ENCODE measurements around the gene MOB4.

MOB4 gene

GRCh38 chr2:197498235-197498936 lies 17.5 kb upstream of the MOB4 start:
- Histone ChIP-seq H3K4me3 (ENCODE audit: low read length in 2 of 2) (peak overlapping the region; percentile 55 to 88), H3K36me3 (ENCODE audit: control insufficient read depth in 2 of 2, insufficient read depth in 2 of 2, low read length in 2 of 2) (peaks cover 27 to 37% of the 10 kb centered on the region in 2 donors), H3K27ac (ENCODE audit: low read length) (peak overlapping the region; percentile 87), H3K9me3 (ENCODE audit: control insufficient read depth in 2 of 2, low read length in 2 of 2) (no peaks in the 10 kb centered on the region), H3K27me3 (ENCODE audit: control insufficient read depth in 1 of 2, insufficient read depth in 2 of 2, low read length in 2 of 2) (no peaks in the 10 kb centered on the region), H3K4me1 (ENCODE audit: control insufficient read depth, insufficient read depth, low read length) (peaks cover 19% of the 10 kb centered on the region), H3K9ac (ENCODE audit: low read length in 2 of 2) (peak overlapping the region; percentile 75 to 90)

GRCh38 chr2:197498937-197499593 lies 16.8 kb upstream of the MOB4 start:
- Histone ChIP-seq H3K9me3 (ENCODE audit: control insufficient read depth in 2 of 2, low read length in 2 of 2) (no peaks in the 10 kb centered on the region), H3K27me3 (ENCODE audit: control insufficient read depth in 1 of 2, insufficient read depth in 2 of 2, low read length in 2 of 2) (no peaks in the 10 kb centered on the region), H3K4me3 (ENCODE audit: low read length in 2 of 2) (peak overlapping the region; percentile 55 to 88), H3K9ac (ENCODE audit: low read length in 2 of 2) (peak overlapping the region; percentile 75 to 90), H3K4me1 (ENCODE audit: control insufficient read depth, insufficient read depth, low read length) (peaks cover 19% of the 10 kb centered on the region), H3K36me3 (ENCODE audit: control insufficient read depth in 2 of 2, insufficient read depth in 2 of 2, low read length in 2 of 2) (peaks cover 25 to 35% of the 10 kb centered on the region in 2 donors), H3K27ac (ENCODE audit: low read length) (peak overlapping the region; percentile 87)

GRCh38 chr2:197499594-197500502 lies 16.0 kb upstream of the MOB4 start, which contains the start of the genes HSPD1 and HSPE1:
HSPD1 (minus strand) TSS chr2:197499840; CDS start chr2:197498848, 992 bp downstream.
HSPE1 (plus strand) TSS chr2:197500379; CDS start chr2:197500437, 58 bp downstream.
- Histone ChIP-seq H3K9ac (ENCODE audit: low read length in 2 of 2) (peak within 1 kb of the TSS; percentile 90 to 91), H3K9me3 (ENCODE audit: control insufficient read depth in 2 of 2, low read length in 2 of 2) (no peaks in the 10 kb centered on the region), H3K27ac (ENCODE audit: low read length) (peak within 1 kb of the TSS; percentile 87), H3K4me1 (ENCODE audit: control insufficient read depth, insufficient read depth, low read length) (peaks cover 19% of the 10 kb centered on the region), H3K27me3 (ENCODE audit: control insufficient read depth in 1 of 2, insufficient read depth in 2 of 2, low read length in 2 of 2) (no peaks in the 10 kb centered on the region), H3K4me3 (ENCODE audit: low read length in 2 of 2) (peak within 1 kb of the TSS; percentile 88 to 94), H3K36me3 (ENCODE audit: control insufficient read depth in 2 of 2, insufficient read depth in 2 of 2, low read length in 2 of 2) (peaks cover 21 to 33% of the 10 kb centered on the region in 2 donors)

GRCh38 chr2:197500503-197501131 lies 15.2 kb upstream of the MOB4 start:
- Histone ChIP-seq H3K9me3 (ENCODE audit: control insufficient read depth in 2 of 2, low read length in 2 of 2) (no peaks in the 10 kb centered on the region), H3K9ac (ENCODE audit: low read length in 2 of 2) (peak overlapping the region; percentile 86 to 91), H3K4me3 (ENCODE audit: low read length in 2 of 2) (peak overlapping the region; percentile 88 to 94), H3K27me3 (ENCODE audit: control insufficient read depth in 1 of 2, insufficient read depth in 2 of 2, low read length in 2 of 2) (no peaks in the 10 kb centered on the region), H3K27ac (ENCODE audit: low read length) (peak overlapping the region; percentile 87), H3K36me3 (ENCODE audit: control insufficient read depth in 2 of 2, insufficient read depth in 2 of 2, low read length in 2 of 2) (peaks cover 17 to 26% of the 10 kb centered on the region in 2 donors), H3K4me1 (ENCODE audit: control insufficient read depth, insufficient read depth, low read length) (peaks cover 19% of the 10 kb centered on the region)

- Histone ChIP-seq H3K27ac (ENCODE audit: low read length) (no peak overlapping the region), H3K9ac (ENCODE audit: low read length in 2 of 2) (no peak overlapping the region), H3K27me3 (ENCODE audit: control insufficient read depth in 1 of 2, insufficient read depth in 2 of 2, low read length in 2 of 2) (no peaks in the 10 kb centered on the region), H3K4me1 (ENCODE audit: control insufficient read depth, insufficient read depth, low read length) (peaks cover 19% of the 10 kb centered on the region), H3K36me3 (ENCODE audit: control insufficient read depth in 2 of 2, insufficient read depth in 2 of 2, low read length in 2 of 2) (peaks cover 6 to 11% of the 10 kb centered on the region in 2 donors), H3K9me3 (ENCODE audit: control insufficient read depth in 2 of 2, low read length in 2 of 2) (no peaks in the 10 kb centered on the region), H3K4me3 (ENCODE audit: low read length in 2 of 2) (peak overlapping the region in 1 of 2 donors; percentile 44)
These were observed 13.7 kb upstream of the MOB4 start for GRCh38 chr2:197502201-197502600.

GRCh38 chr2:197502685-197503084 lies 13.2 kb upstream of the MOB4 start:
- no peak overlapping the region for H3K4me3 ChIP-seq (ENCODE audit: low read length in 2 of 2)
- peaks cover 19% of the 10 kb centered on the region for H3K4me1 ChIP-seq (ENCODE audit: control insufficient read depth, insufficient read depth, low read length)
- H3K36me3 ChIP-seq (ENCODE audit: control insufficient read depth in 2 of 2, insufficient read depth in 2 of 2, low read length in 2 of 2), result peaks cover 6 to 11% of the 10 kb centered on the region in 2 donors
- H3K9me3 ChIP-seq (ENCODE audit: control insufficient read depth in 2 of 2, low read length in 2 of 2), result no peaks in the 10 kb centered on the region
- no peaks in the 10 kb centered on the region for H3K27me3 ChIP-seq (ENCODE audit: control insufficient read depth in 1 of 2, insufficient read depth in 2 of 2, low read length in 2 of 2)
- no peak overlapping the region for H3K9ac ChIP-seq (ENCODE audit: low read length in 2 of 2)
- no peak overlapping the region for H3K27ac ChIP-seq (ENCODE audit: low read length)

GRCh38 chr2:197504000-197504399 lies 11.9 kb upstream of the MOB4 start:
- Histone ChIP-seq H3K27me3 (ENCODE audit: control insufficient read depth in 1 of 2, insufficient read depth in 2 of 2, low read length in 2 of 2) (no peaks in the 10 kb centered on the region), H3K9me3 (ENCODE audit: control insufficient read depth in 2 of 2, low read length in 2 of 2) (no peaks in the 10 kb centered on the region), H3K9ac (ENCODE audit: low read length in 2 of 2) (no peak overlapping the region), H3K36me3 (ENCODE audit: control insufficient read depth in 2 of 2, insufficient read depth in 2 of 2, low read length in 2 of 2) (peaks cover 6 to 11% of the 10 kb centered on the region in 2 donors), H3K27ac (ENCODE audit: low read length) (no peak overlapping the region), H3K4me3 (ENCODE audit: low read length in 2 of 2) (no peak overlapping the region), H3K4me1 (ENCODE audit: control insufficient read depth, insufficient read depth, low read length) (peaks cover 9% of the 10 kb centered on the region)

- Histone ChIP-seq H3K36me3 (ENCODE audit: control insufficient read depth in 2 of 2, insufficient read depth in 2 of 2, low read length in 2 of 2) (peaks cover 6 to 11% of the 10 kb centered on the region in 2 donors), H3K4me3 (ENCODE audit: low read length in 2 of 2) (no peak overlapping the region), H3K4me1 (ENCODE audit: control insufficient read depth, insufficient read depth, low read length) (peaks cover 9% of the 10 kb centered on the region), H3K9ac (ENCODE audit: low read length in 2 of 2) (no peak overlapping the region), H3K27ac (ENCODE audit: low read length) (no peak overlapping the region), H3K9me3 (ENCODE audit: control insufficient read depth in 2 of 2, low read length in 2 of 2) (no peaks in the 10 kb centered on the region), H3K27me3 (ENCODE audit: control insufficient read depth in 1 of 2, insufficient read depth in 2 of 2, low read length in 2 of 2) (no peaks in the 10 kb centered on the region)
These were observed 11.4 kb upstream of the MOB4 start for GRCh38 chr2:197504512-197504911.

- Histone ChIP-seq H3K9ac (ENCODE audit: low read length in 2 of 2) (no peak overlapping the region), H3K27me3 (ENCODE audit: control insufficient read depth in 1 of 2, insufficient read depth in 2 of 2, low read length in 2 of 2) (no peaks in the 10 kb centered on the region), H3K9me3 (ENCODE audit: control insufficient read depth in 2 of 2, low read length in 2 of 2) (no peaks in the 10 kb centered on the region), H3K4me1 (ENCODE audit: control insufficient read depth, insufficient read depth, low read length) (peaks cover 8% of the 10 kb centered on the region), H3K36me3 (ENCODE audit: control insufficient read depth in 2 of 2, insufficient read depth in 2 of 2, low read length in 2 of 2) (peaks cover 6 to 11% of the 10 kb centered on the region in 2 donors), H3K4me3 (ENCODE audit: low read length in 2 of 2) (no peak overlapping the region), H3K27ac (ENCODE audit: low read length) (no peak overlapping the region)
These were observed 9.2 kb upstream of the MOB4 start for GRCh38 chr2:197506658-197507057.

- Histone ChIP-seq H3K9ac (ENCODE audit: low read length in 2 of 2) (no peak overlapping the region), H3K36me3 (ENCODE audit: control insufficient read depth in 2 of 2, insufficient read depth in 2 of 2, low read length in 2 of 2) (no peaks in the 10 kb centered on the region), H3K27me3 (ENCODE audit: control insufficient read depth in 1 of 2, insufficient read depth in 2 of 2, low read length in 2 of 2) (no peaks in the 10 kb centered on the region), H3K4me1 (ENCODE audit: control insufficient read depth, insufficient read depth, low read length) (peaks cover 5% of the 10 kb centered on the region), H3K27ac (ENCODE audit: low read length) (no peak overlapping the region), H3K9me3 (ENCODE audit: control insufficient read depth in 2 of 2, low read length in 2 of 2) (no peaks in the 10 kb centered on the region), H3K4me3 (ENCODE audit: low read length in 2 of 2) (no peak overlapping the region)
These were observed 2.0 kb upstream of the MOB4 start for GRCh38 chr2:197513915-197514314.

Data from stomach smooth muscle (tissue), 2 donors.